GM18870 (cell line): Measurements from ENCODE around the gene PTTG1IP.
"Not testable (repeated sequence)": the region's sequence is repeated elsewhere in the genome, so short reads cannot be mapped to it uniquely, and the experiment has no call there.

Source experiments
- ATAC-seq: cut with Tn5 transposase; IDR thresholded peaks from one replicate; pipeline ENCODE4 v1.9.1; 2021; ENCODE audit warnings: moderate library complexity; ENCODE audit not compliant: unreplicated experiment

PTTG1IP gene, protein sequence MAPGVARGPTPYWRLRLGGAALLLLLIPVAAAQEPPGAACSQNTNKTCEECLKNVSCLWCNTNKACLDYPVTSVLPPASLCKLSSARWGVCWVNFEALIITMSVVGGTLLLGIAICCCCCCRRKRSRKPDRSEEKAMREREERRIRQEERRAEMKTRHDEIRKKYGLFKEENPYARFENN

GRCh38 chr21:44873356-44874239, at the start of gene PTTG1IP:
Gene PTTG1IP (minus strand): TSS chr21:44873690. CDS start chr21:44873616, 74 bp downstream.
- ATAC-seq = peak; percentile 57

GRCh38 chr21:44921928-44922327, 48.4 kb upstream of the PTTG1IP start:
- ATAC-seq = no peak

DNA sequence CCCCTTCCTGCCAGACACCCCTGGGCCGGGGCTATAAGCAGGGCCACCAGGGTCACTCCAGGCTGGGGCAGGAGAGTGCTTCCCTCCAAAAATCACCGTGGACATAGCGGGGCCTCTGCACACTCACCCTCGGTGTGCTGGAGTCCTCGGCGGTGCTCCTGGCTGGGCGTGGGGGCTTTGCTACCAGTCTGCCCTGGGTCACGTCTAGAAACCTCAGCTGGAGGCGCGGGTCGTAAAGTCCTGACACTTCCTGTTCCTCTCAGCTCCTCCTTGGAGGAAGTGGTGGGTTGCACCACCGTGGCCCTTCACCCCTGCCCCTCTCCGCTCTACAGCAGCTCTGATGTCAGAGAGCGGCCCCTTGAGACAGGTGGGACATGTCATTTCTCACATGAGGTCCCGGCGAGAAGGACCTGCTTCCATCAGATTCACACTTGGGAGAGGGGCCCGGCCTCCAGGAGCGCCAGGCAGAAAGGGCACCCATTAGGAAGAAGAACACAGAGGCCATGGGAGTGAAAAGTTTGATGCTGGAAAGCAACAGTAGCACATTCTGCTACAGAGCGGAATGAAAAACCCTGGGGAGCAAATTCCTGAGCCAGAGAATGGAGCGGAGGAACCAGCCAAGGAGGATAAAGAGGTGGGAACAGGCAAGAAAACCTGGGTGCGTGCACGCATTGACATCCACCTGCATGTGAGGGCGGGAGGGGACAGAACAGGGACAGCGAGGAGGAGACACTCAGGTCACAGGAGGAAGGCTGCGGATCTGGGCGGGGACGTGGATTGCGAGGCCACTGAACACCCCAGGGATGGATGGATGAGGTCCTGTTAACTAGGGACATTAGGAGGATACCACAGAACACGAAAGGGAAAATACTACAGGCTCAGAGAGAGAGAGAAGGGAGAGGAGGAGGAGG, 47.5 kb upstream of the PTTG1IP start, which contains the start of gene ITGB2:
Gene ITGB2 (minus strand): TSS at position 206 of the 911 bp plus-strand sequence. CDS start 10,117 bp downstream, outside the sequence.
- ATAC-seq = no peak

DNA sequence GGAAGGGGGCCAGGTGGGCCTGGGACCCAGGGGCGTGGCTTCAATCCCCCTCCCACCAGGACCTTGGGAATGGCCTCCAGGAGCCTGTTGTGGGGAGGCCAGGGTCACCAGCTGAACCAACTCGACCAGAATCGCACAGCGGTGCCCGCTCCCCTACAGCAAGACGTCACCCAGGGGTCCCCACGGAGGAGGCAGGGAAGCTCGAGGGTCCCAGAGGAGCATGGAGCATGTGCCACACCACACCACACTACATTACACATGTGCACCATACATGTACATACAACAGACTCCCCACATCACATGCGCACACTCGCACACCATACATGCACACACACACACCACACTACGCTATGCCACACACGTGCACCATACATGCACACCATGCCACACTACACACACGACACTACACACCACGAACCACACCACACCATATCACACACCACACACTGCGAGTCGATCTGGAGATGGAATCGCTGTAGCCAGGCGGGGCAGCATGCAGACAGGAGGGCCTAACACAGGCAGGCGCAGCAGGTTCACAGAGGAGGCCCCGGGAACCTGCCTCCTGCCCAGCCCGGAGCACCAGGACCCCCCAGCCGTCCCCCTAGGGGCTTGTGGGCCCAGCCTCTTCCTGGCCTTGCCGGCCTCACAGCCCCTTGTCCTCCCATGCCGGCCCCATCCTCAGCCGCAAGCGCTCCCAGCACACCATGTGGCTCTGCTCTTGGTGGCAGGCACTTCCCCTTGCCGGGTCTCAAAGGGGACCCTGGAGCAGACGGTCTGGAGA, 46.6 kb upstream of the PTTG1IP start:
- ATAC-seq = no peak

DNA sequence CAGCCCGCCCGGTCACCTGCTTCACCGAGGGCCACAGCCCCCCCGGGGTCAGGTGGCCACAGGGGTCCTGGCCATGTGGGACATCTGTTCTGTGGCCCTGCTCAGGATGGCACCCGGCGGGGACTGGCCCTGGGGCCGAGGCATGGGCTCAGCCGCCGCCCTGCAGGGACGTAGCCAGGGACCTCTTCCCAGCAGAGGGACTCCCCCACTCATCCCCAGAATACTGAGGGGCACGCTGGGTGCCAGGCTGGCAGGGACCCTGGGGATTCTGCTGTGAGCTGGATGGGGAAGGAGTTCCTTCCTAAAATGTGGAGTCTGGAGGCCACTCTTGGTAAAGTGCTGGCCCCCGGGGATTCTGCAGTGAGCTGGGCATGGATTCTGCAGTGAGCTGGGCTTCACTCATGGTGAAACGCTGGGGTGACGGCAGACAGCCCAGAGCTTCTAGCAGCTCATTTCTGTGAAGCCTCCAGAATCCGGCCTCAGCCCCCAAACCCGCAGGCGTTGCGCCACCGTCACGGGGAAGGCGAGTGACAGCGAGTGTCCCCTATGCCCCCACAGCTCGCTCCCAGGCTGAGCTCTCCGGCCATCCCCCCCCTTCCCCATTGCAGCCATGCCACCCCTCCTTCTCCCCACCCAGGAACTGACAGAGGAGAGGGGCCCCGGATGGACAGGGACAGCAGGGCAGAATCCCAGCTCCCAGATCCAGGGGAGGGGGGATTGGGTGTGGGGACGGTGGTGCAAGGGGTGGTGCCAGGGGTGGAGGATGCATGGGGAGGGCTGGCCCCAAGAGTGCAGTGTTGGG, 45.8 kb upstream of the PTTG1IP start:
- ATAC-seq = no peak

DNA sequence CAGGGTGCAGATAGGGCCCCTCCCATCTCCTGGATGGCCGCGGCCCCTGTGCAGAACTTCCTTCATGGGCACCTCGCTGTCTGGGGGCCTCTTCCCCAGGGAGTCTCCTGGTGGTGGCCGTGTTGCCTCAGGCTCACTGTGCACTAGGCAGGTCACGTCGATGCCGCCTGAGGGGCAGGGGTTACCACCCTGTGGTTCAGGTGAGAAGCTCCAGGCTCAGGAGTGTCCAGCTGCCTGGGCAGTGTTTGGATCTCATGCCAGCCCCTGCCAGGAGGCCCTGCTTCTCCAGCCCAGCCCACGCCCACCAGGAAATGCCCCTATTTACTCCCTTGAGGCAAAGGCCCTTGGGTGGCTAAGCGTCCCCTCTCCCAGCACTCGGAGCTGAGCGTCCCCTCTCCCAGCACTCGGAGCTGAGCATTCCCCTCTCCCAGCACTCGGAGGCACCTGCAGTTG, 45.1 kb upstream of the PTTG1IP start:
- ATAC-seq = no peak

DNA sequence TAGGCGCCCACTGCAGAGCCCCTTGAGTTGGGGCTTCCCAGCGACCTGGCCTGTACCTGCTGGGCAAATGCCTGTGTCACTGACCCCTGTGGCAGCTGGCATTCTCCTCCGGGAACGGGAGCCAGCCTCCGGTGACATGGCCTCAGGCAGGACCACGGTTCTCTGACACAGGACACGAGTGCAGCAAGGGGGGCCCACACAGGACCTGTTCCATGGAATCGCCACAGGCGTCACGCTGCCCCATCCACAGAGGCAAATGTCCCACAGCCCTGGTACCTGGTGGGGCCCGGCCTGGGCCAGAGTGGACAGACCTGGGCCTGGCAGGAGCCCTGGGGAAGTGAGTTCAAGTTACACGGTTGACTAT, 44.6 kb upstream of the PTTG1IP start:
- ATAC-seq = no peak

DNA sequence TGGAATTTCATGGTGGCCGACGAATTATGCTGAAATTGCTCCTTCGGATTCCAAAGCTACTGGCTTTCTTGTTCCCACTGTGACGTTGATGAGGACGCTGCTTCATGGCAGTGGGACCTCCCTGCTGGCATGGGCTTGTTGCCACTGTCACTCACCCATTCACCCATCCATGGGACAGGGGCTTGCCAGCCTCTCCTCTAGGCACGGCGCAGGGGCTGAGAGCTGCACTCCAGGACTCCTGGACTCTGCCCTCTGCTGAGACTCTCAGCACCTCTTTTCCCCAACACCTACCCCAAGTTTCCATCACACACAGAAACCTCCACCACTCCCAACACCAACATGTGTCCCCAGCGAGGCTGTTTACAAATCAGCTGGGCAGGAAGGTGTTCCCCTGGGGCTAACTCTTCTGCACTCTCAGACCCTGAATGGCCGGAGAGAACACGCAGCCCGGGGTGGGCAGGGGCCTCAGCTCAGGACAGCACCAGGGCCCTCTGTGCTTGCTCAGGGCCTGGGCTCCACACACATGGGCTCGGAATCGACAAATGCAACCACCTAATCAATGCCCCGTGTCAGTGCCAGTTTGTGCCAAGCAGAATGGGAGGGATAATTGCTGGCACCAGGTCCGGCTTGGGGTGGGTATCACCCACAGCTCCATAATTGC, 44.1 kb upstream of the PTTG1IP start:
- no peak for ATAC-seq

GRCh38 chr21:44916965-44917364, 43.5 kb upstream of the PTTG1IP start:
- ATAC-seq = no peak

DNA sequence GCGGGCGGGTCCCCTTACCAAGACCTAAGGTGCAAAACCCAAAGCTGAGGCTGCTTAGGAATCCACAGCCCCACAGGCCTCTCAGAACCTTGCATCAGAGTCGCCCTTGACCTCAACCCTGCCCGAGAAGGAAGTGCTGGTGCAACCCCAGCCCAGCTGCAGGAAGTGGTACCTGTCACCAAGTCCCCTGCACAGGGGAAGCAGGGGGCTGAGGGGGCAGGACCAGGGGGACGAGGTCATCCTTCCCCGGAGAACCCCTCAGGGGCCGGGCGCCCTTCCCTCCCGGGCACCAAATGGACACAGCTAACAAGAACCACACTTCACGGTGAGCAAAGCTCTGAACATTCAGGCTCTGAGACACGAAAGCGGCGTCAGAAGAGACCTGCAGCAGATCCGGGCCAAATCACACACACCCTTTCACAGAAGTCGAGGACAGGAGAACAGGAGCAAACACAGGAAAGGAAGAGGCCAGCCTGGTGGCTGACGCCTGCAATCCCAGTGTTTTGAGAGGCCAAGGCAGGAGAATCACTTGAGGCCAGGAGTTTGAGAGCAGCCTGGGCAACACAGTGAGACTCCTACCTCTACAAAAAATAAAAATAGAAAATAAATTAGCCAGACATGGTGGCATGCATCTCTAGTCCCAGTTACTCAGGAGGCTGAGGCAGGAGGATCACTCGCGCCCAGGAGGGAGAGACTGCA, 40.8 kb upstream of the PTTG1IP start:
- no peak for ATAC-seq

- ATAC-seq = no peak
Measured at GRCh38 chr21:44913425-44914175, 40.1 kb upstream of the PTTG1IP start.

- not testable (repeated sequence) for ATAC-seq
Measured at GRCh38 chr21:44912506-44913412, 39.3 kb upstream of the PTTG1IP start.

GRCh38 chr21:44912158-44912473, 38.6 kb upstream of the PTTG1IP start:
- no peak for ATAC-seq

GRCh38 chr21:44911384-44912157, 38.1 kb upstream of the PTTG1IP start:
- no peak for ATAC-seq

DNA sequence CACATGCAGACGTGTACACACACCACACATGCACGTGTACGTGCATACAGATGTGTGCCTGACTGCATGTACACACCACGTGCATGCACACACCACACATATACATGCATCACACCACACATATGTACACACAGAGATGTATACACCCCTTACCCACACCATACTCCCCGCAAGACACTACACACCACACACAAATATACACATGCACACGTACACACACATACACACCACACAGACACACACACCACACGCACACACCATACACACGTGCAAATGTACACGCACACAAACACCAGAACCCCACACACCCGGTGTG, 37.5 kb upstream of the PTTG1IP start:
- ATAC-seq = no peak
